Measurements from ENCODE around the gene POPDC2.

Gene POPDC2

GRCh38 chr3:119639494-119640350 is 20.7 kb downstream of the POPDC2 start:
- no peak for DNase-seq

DNA sequence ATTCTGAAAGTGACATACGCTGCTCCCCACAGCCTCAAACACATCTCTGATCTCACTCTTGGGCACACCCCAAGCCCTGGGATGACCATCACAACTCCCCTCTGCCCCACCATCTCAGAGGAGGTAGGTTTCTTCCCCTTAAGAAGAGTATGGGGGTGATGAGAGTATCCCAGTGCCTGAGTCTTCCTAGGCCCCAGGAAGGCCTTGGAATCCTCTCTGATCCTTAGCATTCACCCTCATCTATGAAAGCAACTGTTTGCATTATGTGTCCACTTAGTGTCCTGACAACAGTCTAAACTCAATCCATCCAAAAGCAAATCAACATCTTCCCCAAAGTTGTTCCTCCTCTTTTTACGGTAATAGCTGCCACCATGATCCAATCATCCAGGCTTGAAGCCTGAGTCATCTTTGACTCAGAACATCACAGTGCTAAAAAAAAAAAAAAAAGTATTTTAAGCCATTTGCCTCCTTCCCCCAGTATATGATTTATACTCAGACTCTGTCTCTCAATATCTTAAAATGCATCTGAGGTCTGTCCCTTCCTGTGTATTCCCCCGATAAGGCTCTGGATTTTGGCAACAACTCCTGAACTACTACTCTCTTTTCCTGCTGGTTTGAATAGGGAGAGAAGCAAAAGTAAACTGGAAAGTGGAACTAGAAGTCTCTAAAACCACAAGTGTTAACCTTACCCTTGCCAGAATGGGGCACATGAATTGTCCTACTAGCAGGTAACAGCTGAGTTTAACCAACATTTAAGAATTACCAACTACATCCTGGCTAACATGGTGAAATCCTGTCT is 22.5 kb downstream of the POPDC2 start:
- no peak for DNase-seq

GRCh38 chr3:119636891-119637611 is 23.3 kb downstream of the POPDC2 start:
- DNase-seq: no peak

DNA sequence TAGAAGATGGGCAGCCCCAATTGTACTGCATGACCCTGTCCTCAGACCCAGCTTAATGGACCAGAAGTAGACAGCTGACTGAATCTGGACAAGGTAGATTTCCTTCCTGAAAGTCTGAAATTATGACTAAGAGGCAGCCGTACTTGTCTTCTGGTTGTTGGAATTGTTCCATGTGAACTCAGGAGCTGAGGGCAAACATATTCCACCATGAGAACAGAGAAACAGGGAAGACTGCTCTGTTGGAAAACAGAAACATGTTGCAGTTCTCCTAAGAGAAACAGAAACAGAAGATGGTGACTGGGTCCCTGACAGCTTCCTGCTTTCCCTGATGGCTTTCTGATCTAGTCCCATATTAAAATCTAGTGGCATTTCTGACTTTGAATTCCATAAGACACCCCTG is 24.1 kb downstream of the POPDC2 start:
- DNase-seq: no peak

GRCh38 chr3:119635719-119636118 is 24.7 kb downstream of the POPDC2 start:
- DNase-seq: no peak

GRCh38 chr3:119632829-119633228 is 27.6 kb downstream of the POPDC2 start:
- no peak for DNase-seq

GRCh38 chr3:119632216-119632615 is 28.2 kb downstream of the POPDC2 start:
- no peak for DNase-seq

DNA sequence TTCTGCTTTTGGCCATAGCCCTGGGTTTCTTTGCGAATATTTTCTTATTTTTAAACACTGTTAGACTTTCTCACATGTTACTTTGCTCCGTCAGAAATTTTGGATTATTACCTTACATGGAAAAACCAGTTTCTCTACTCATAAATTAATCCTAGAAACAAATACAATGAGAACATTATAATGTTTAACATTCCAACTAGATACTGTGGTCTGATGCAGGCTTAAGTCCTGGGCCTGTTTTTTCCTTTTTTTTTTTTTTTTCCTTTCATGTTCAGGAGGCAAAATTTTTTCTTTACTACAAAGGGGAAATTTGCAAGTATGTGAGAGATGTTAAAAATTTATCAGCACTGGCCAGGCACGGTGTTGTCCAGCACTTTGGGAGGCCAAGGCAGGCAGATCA is 28.9 kb downstream of the POPDC2 start:
- no peak for DNase-seq

DNA sequence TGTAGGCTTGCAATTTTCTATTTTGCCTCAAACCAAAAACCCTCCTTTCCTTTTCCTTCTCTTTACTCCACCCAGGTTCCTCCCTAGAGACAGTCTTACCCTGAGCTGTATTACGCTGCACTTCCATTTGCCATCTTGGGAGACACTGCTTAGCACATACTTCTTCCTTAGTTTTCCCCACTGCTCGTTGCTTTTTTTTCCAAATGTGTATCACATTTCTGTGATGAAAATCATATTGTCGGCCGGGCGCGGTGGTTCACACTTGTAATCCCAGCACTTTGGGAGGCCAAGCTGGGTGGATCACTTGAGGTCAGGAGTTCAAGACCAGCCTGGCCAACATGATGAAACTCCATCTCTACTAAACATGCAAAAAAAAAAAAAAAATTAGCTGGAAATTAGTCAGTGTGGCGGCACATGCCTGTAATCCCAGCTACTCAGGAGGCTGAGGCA is 29.5 kb downstream of the POPDC2 start:
- no peak for DNase-seq

DNA sequence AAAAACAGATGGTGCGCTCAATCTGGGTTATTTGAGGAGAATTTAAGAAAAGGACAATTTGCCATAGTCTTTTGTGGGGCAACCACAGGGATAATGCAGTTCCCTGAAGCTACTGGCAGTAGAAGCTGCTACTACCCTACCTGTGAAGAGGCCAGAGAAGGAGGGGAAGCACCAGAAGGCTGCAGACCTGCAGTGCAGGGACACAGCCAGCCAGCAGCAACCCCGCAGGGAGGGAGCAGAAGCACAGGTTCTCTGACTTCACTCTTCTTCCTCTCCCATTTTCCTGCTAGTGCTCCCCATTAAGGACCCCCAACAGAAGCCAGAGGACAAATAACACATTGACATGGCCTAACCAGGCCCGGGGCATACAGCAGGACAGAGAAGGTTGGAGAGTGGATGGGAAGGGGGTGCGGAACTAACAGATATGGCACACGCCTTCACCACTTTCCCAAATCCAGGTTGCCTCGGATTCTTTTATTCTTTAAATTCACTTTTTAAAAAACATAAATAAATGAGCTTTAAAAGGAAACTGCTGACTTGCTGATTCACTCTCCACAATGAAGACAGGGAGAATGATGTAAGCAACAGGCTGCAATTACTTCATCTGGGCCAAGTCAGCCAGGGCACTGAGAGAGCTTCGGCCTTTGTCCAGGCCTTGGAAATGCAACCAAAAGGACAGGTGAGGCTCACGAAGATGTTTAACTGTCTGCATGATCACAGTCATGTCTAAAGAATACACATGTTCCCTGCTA is 30.1 kb downstream of the POPDC2 start:
- no peak for DNase-seq

GRCh38 chr3:119628816-119629445 is 31.5 kb downstream of the POPDC2 start:
- no peak for DNase-seq

GRCh38 chr3:119628390-119628789 is 32.0 kb downstream of the POPDC2 start:
- no peak for DNase-seq

- DNase-seq: no peak
These were observed 32.9 kb downstream of the POPDC2 start for GRCh38 chr3:119627461-119627860.

DNA sequence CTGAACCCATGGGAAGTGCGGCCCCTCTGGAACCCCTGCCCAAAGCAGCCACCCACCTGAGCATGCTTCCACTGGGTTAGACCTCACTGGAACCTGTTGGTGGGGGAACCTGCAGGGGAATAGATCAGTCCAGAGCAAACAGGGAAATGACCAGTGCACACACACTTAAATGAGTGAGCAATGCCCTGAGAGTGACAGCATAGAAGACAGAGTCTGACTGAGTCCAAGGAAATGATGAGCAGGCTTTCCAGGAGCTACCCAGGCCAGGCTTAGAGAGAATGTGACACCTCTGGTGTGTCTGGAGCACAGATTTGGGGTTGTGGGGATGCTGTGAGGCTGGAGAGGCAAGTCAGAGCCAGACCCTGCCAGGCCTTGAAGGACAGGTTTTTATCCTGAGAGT is 34.2 kb downstream of the POPDC2 start:
- no peak for DNase-seq

DNA sequence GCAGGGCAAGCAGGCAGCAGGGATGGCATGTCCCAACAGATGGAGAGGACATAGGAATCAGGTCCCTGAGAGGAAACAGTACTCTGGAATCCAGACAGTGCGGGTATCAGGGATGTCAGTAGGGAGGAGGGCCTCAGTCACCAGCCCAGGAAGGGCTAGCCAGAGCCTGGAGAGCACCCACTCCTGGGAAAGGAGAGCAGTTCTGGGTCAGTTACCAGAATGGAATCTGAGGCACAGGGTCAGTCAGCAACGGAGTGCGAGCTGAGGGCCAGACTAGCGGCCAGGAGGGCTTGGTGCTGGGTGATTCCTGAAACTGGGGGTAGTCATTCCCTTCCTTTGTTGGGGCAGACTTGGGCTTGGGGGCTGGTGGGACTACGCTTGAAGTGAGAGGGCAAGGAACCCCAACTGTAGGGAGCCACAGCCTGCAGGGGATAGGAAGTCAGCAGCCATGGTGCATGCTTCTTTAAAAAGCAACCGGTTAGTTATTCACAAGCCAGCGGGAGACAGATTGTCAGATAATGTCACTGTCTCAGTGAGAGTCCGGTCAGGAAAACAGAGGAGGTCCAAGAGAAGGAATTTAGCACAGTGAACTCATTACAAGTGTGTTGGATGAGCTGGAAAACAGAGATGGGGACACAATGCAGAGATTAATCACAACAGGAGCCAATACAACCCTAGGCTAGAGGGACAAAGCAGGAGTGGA is 34.8 kb downstream of the POPDC2 start:
- DNase-seq: no peak

DNA sequence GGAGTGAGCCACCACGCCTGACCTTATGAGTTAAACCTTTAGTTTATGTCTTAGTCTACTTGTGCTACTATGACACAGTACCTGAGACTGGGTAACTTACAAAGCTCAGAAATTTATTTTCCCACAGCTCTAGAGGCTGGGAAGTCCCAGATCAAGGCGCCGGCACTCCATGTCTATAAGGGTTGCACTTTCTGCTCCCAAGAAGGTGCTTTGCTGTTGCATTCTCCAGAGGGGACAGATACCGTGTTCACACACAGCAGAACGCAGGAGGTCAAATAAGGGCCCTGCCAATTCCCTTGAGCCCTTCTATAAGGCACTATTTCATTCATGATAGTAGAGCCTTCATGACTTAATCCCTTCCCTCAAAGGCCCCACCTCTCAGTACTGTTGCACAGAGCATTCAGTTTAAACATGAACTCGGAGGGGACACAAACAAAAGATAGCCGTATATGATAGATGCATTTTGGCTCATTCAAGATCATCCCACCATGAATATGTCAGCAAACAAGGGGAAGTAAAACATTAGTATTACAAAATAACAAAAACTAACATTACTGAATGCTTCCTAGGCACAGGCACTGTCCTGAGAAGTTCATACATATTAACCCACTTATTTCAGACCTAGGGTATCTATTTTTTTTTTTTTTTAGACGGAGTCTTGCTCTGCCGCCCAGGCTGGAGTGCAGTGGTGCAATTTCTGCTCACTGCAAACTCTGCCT is 36.2 kb downstream of the POPDC2 start:
- no peak for DNase-seq

GRCh38 chr3:119620899-119621298 is 39.5 kb downstream of the POPDC2 start:
- no peak for DNase-seq

DNA sequence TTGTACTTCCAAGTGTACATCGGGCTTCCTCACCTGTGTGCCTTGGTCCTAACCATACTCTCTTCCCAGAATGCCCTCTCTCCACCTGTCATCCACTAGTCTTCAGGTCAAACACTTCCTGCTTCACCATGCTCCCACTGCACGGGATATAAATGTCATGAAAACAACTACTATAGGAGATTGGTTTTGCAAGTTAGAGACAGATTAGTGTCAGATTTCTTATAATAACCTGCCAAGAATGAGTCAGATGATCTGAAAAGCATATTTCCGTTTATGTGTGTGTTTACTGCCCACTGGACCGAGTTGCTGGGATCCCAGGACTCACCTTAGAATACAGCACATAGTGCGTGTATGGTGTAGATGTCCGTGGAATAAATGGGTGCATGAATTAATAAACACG is 41.3 kb downstream of the POPDC2 start:
- DNase-seq: no peak

GRCh38 chr3:119616056-119616455 is 44.3 kb downstream of the POPDC2 start:
- DNase-seq: no peak

- DNase-seq: no peak
These were observed 46.5 kb downstream of the POPDC2 start for GRCh38 chr3:119613872-119614271.

- no peak for DNase-seq
These were observed 47.2 kb downstream of the POPDC2 start for GRCh38 chr3:119613201-119613600.
